OCI-LY7 (cell line): Measurements from ENCODE around the gene CDC37L1.

ENCODE experiments used
- EZH2phosphoT487 ChIP-seq: fragments of 200-600 bp; sonication (generic); IDR thresholded peaks from 2 replicates; pipeline ENCODE4 v1.6.1; 2018; ENCODE audit warnings: low read depth, borderline replicate concordance, mild to moderate bottlenecking, mixed run types, antibody characterized with exemption, low read length, moderate library complexity, mixed read lengths
- TF ChIP-seq, protein P1 (sequence below): fragments of 200-600 bp; sonication (generic); conservative IDR thresholded peaks from 2 replicates; pipeline ENCODE4 v1.5.1; 2014; ENCODE audit warnings: mild to moderate bottlenecking, antibody characterized with exemption, low read length, moderate library complexity, mixed read lengths

DNA sequence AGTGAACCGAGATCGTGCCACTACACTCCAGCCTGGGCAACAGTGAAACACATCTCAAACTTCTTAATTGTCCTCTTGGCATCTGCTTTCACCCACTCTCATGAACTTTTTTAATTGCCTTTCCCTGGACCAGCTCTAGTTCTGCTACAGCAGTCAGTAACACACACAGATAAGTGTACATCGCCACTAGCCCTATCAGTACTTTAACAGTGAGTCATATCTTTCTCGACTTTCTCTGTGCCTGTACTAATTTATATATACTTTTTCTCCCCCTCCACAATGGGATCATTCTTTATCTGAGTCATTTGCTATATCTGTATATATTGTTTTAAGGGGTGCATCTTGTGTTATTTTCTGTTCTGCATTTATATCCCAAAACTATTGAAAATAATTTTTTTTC is 6.7 kb downstream of the CDC37L1 start:
- TF ChIP-seq, protein P1, sequence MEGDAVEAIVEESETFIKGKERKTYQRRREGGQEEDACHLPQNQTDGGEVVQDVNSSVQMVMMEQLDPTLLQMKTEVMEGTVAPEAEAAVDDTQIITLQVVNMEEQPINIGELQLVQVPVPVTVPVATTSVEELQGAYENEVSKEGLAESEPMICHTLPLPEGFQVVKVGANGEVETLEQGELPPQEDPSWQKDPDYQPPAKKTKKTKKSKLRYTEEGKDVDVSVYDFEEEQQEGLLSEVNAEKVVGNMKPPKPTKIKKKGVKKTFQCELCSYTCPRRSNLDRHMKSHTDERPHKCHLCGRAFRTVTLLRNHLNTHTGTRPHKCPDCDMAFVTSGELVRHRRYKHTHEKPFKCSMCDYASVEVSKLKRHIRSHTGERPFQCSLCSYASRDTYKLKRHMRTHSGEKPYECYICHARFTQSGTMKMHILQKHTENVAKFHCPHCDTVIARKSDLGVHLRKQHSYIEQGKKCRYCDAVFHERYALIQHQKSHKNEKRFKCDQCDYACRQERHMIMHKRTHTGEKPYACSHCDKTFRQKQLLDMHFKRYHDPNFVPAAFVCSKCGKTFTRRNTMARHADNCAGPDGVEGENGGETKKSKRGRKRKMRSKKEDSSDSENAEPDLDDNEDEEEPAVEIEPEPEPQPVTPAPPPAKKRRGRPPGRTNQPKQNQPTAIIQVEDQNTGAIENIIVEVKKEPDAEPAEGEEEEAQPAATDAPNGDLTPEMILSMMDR, result no peak
- TF ChIP-seq EZH2phosphoT487, result no peak
